ENCODE measurements around the gene EBLN1.

DNA sequence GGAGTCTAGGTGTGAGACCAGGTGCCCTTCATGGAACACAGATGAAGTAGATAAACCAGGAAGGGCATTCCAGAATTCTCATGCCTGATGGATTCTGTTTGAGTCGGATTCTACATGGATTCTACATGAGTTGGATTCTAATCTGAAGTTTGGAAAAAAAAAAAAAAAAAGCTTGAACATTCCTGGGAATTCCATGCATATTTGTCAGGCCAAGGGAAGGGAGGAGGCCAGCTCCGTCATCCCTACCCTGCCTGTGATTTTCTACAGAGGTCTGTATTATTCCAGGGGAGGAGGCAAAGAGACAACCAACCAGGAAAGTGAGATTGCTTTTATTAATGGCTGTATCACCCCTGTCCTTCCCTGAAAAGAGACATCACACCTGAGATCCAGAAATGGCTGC, 27.8 kb upstream of the EBLN1 start:
- no peak for TF ChIP-seq CTCF (conservative IDR thresholded peaks at IDR 0.05 in 1 of 2, IDR thresholded peaks at IDR 0.05 in 1 of 2; ENCODE audit: low read depth in 1 of 2, low read length in 2 of 2)
- no peak for TF ChIP-seq EZH2 (IDR thresholded peaks at IDR 0.05; ENCODE audit: low read length, missing control alignments)

Data from fibroblast of lung (primary cell).